ENCODE data around the gene EPB41L1.

DNA sequence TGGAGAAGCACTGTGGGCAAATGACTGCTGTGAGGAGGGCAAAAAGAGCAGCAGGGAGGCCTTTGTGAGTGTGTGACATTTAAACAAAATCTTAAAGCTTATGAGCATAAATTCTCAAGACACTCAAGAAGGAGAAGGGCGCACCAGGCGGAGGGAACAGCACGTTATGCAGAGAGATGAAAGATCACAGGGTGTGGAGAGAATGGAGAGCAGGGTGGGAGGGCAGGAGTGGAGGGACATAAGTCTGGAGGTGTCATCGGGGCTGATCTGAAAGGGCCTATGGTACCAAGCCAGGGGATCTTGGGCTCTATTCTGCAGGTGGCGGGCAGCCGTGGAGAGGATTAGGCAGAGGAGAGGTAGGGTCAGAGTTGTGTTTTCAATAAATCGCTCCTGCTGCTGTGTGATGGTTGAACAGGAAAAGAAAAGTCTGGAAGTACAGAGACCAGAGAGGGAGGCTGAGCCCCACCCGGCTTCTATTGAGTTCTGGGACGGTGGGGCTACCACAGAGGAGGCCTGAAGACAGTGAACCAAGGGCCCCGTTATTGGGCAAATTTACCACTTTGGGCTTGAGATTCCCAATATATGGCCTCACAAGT lies 127.3 kb downstream of the EPB41L1 start:
- TF ChIP-seq CTCF (IDR thresholded peaks at IDR 0.05; ENCODE audit: poor library complexity, severe bottlenecking) (no peak), SMC3 (conservative IDR thresholded peaks at IDR 0.05; ENCODE audit: poor library complexity) (no peak), POLR2AphosphoS5 (IDR thresholded peaks at IDR 0.05) (no peak), EP300 (conservative IDR thresholded peaks at IDR 0.05; ENCODE audit: poor library complexity, severe bottlenecking) (no peak)
- TF ChIP-seq, protein P1, sequence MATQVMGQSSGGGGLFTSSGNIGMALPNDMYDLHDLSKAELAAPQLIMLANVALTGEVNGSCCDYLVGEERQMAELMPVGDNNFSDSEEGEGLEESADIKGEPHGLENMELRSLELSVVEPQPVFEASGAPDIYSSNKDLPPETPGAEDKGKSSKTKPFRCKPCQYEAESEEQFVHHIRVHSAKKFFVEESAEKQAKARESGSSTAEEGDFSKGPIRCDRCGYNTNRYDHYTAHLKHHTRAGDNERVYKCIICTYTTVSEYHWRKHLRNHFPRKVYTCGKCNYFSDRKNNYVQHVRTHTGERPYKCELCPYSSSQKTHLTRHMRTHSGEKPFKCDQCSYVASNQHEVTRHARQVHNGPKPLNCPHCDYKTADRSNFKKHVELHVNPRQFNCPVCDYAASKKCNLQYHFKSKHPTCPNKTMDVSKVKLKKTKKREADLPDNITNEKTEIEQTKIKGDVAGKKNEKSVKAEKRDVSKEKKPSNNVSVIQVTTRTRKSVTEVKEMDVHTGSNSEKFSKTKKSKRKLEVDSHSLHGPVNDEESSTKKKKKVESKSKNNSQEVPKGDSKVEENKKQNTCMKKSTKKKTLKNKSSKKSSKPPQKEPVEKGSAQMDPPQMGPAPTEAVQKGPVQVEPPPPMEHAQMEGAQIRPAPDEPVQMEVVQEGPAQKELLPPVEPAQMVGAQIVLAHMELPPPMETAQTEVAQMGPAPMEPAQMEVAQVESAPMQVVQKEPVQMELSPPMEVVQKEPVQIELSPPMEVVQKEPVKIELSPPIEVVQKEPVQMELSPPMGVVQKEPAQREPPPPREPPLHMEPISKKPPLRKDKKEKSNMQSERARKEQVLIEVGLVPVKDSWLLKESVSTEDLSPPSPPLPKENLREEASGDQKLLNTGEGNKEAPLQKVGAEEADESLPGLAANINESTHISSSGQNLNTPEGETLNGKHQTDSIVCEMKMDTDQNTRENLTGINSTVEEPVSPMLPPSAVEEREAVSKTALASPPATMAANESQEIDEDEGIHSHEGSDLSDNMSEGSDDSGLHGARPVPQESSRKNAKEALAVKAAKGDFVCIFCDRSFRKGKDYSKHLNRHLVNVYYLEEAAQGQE (IDR thresholded peaks at IDR 0.05; ENCODE audit: borderline replicate concordance), result no peak
